Peyer's patch (tissue), 4 donors: ENCODE data around the gene SPON1. TPM values are rescaled to one million over a fixed set of nuclear protein-coding genes. Genes with fewer than 3 reads are reported as not detected.
"Not testable (repeated sequence)": the region's sequence is repeated elsewhere in the genome, so short reads cannot be mapped to it uniquely, and the experiment has no call there.

ENCODE experiments used
- DNase-seq, 3 donors: peaks; one replicate each; pipeline ENCODE4 v3.0.0-alpha.2; 2017 to 2019
- H3K27ac ChIP-seq, 4 donors: fragments of 200-600 bp; sonication (generic); one replicate each; pipeline ENCODE4 v1.5.1; 2016 to 2019
- H3K27me3 ChIP-seq, 2 donors: fragments of 200-600 bp; sonication (generic); one replicate each; pipeline ENCODE4 v1.5.1; 2019
- H3K36me3 ChIP-seq, 3 donors: fragments of 200-600 bp; sonication (generic); one replicate each; pipeline ENCODE4 v1.5.1; 2016 to 2019
- H3K4me1 ChIP-seq, 4 donors: fragments of 200-600 bp; sonication (generic); one replicate each; pipeline ENCODE4 v1.5.1; 2016 to 2019
- H3K4me3 ChIP-seq, 4 donors: fragments of 200-600 bp; sonication (generic); 1 replicate in 3 of 4; 2 replicates in 1 of 4; pipeline ENCODE4 v1.5.1; 2016 to 2019; ENCODE audit warnings: mild to moderate bottlenecking in 1 of 4
- H3K9me3 ChIP-seq, 4 donors: fragments of 200-600 bp; sonication (generic); one replicate each; pipeline ENCODE4 v1.5.1; 2016 to 2019; ENCODE audit warnings: mild to moderate bottlenecking in 1 of 4
- CTCF ChIP-seq, 6 experiments: fragments of 450-650 bp in 4 of 6; fragments of 200-600 bp in 2 of 6; sonication (generic) in 1 of 6; IDR thresholded peaks; one replicate each; pipeline ENCODE4 v1.5.1; 2017 to 2019; ENCODE audit warnings: antibody characterized with exemption in 6 of 6, mild to moderate bottlenecking in 3 of 6, moderate library complexity in 1 of 6
- POLR2A ChIP-seq, 2 donors: fragments of 450-650 bp; IDR thresholded peaks; one replicate each; pipeline ENCODE4 v1.5.1; 2017; ENCODE audit warnings: antibody characterized with exemption in 2 of 2, mild to moderate bottlenecking in 2 of 2, moderate library complexity in 2 of 2
- total RNA-seq, 4 donors: library from RNA; depleted of rRNA; stranded (reverse); fragments of >200 nt; gene quantifications; one replicate each; pipeline ENCODE4 v1.1.0, GENCODE V29; 2016

The SPON1 gene
- total RNA-seq, 4 donors from 2014 or later: 26.4 to 53.8 (median 48.3) TPM

DNA sequence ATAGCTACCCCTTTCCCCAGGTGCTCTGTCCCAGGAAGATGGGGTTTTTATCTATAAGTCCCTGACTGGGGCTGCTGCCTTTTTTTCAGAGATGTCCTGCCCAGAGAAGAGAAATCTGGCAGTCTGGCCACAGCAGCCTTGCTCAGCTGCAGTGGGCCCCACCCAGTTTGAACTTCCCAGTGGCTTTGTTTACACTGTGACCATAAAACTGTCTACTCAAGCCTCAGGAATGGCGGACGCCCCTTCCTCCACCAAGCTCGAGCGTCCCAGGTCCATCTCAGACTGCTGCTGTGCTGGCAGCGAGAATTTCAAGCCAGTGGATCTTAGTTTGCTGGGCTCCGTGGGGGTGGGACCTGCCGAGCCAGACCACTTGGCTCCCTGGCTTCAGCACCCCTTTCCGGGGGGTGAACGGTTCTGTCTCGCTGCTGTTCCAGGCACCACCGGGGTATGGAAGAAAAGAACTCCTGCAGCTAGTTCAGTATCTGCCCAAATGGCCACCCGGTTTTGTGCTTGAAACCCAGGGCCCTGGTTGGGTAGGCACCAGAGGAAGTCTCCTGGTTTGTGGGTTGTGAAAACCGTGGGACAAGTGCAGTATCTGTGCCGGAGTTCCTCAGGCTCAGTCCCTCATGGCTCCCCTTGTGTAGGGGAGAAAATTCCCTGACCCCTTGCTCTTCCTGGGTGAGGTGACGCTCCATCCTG is 29.8 kb downstream of the SPON1 start:
- DNase-seq: peak in 2 of 3 donors; percentile 78 to 80
- H3K36me3 ChIP-seq: not testable (repeated sequence)

GRCh38 chr11:13993096-13993765 is 30.7 kb downstream of the SPON1 start:
- TF ChIP-seq POLR2A (IDR thresholded peaks at IDR 0.05): peak in 1 of 2 donors; percentile 65
- TF ChIP-seq CTCF (IDR thresholded peaks at IDR 0.05): no peak
- H3K27ac ChIP-seq: peak overlapping the region in 3 of 4 donors; percentile 32 to 70 (median 70)
- peak in 2 of 3 donors; percentile 54 to 66 for DNase-seq

More for the DNA sequence above, 29.8 kb downstream of the SPON1 start:
- peak overlapping the region in 3 of 4 donors; percentile 32 to 70 (median 70) for H3K27ac ChIP-seq
- TF ChIP-seq POLR2A (IDR thresholded peaks at IDR 0.05): peak in 1 of 2 donors; percentile 41
- H3K9me3 ChIP-seq, H3K27me3 ChIP-seq: not testable (repeated sequence)
- peak overlapping the region in 2 of 4 donors; percentile 44 to 45 for H3K4me3 ChIP-seq
- peaks cover 0 to 14% (median 0%) of the 10 kb centered on the region in 4 donors for H3K4me1 ChIP-seq

DNA sequence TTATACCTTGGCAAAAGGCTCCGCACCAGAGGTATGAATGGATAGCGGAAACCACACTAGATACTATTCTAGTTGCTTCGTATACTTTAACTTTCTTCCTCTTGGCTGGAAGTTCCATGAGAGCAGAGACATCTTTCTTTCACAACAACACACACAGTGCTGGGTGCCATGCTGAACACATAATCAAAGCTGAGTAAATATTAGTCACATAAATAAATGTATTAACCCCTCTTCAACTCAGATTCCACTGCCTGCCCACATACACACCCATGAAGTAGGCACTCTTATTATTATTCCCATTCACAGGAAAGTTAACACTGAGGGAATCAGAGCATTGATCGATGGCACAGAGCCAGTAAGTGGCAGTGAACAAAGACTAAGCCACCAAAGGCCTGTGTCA is 35.4 kb downstream of the SPON1 start:
- no peaks in the 10 kb centered on the region for H3K27me3 ChIP-seq
- no peak overlapping the region for H3K27ac ChIP-seq
- H3K4me1 ChIP-seq: peaks cover 0 to 1% (median 0%) of the 10 kb centered on the region in 4 donors
- no peak overlapping the region for H3K4me3 ChIP-seq
- DNase-seq: no peak
- no peaks in the 10 kb centered on the region for H3K9me3 ChIP-seq
- H3K36me3 ChIP-seq: no peaks in the 10 kb centered on the region
- TF ChIP-seq CTCF (IDR thresholded peaks at IDR 0.05): no peak
- no peak for TF ChIP-seq POLR2A (IDR thresholded peaks at IDR 0.05)

More at GRCh38 chr11:13993096-13993765, 30.7 kb downstream of the SPON1 start:
- Histone ChIP-seq H3K9me3 (no peaks in the 10 kb centered on the region), H3K4me1 (peaks cover 0 to 14% (median 0%) of the 10 kb centered on the region in 4 donors), H3K27me3 (no peaks in the 10 kb centered on the region), H3K4me3 (peak overlapping the region in 2 of 4 donors; percentile 12 to 44), H3K36me3 (no peaks in the 10 kb centered on the region)

GRCh38 chr11:13999704-14000103 is 37.2 kb downstream of the SPON1 start:
- no peak for TF ChIP-seq CTCF (IDR thresholded peaks at IDR 0.05)
- no peak overlapping the region for H3K4me3 ChIP-seq
- no peaks in the 10 kb centered on the region for H3K27me3 ChIP-seq
- no peak overlapping the region for H3K27ac ChIP-seq
- no peak for DNase-seq
- H3K4me1 ChIP-seq: no peaks in the 10 kb centered on the region
- H3K9me3 ChIP-seq: no peaks in the 10 kb centered on the region
- H3K36me3 ChIP-seq: no peaks in the 10 kb centered on the region

DNA sequence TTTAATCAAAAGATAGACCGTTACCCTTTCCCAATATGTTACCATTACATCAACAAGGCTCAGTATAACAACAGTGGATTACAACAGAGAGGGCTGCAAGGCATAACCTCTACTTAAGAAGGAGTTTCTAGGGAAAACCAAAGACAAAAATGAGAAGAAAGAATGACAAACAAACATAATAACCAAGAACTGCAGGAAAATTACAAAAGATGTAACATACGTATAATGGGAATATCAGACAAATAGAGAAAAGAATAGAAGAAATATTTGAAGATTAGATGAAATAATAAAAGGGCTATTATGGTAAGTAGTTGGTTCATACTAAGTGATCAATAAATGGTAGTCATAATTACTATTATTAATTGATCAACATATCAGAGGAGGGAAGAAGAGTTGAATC is 39.1 kb downstream of the SPON1 start:
- H3K9me3 ChIP-seq: no peaks in the 10 kb centered on the region
- H3K27ac ChIP-seq: no peak overlapping the region
- TF ChIP-seq CTCF (IDR thresholded peaks at IDR 0.05): no peak
- TF ChIP-seq POLR2A (IDR thresholded peaks at IDR 0.05): no peak
- no peak overlapping the region for H3K4me3 ChIP-seq
- H3K36me3 ChIP-seq: no peaks in the 10 kb centered on the region
- no peaks in the 10 kb centered on the region for H3K4me1 ChIP-seq
- no peaks in the 10 kb centered on the region for H3K27me3 ChIP-seq
- DNase-seq: no peak

DNA sequence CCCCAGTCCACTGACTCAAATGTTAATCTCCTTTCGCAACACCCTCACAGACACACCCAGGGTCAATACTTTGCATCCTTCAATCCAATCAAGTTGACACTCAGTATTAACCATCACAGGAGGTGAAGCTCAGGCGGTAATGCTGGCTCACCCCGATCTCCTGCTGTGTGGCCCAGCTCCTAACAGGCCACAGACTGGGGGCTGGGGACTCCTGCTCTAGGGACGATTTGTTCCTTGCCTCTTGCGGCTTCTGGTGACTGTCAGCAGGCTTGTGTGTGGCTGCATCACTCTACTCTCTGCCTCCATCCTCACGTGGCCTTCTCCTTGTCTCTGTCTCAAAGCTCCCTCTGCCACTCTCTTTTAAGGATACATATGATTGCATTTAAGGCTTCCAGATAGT is 45.0 kb downstream of the SPON1 start:
- no peak overlapping the region for H3K27ac ChIP-seq
- DNase-seq: no peak
- no peaks in the 10 kb centered on the region for H3K27me3 ChIP-seq
- no peaks in the 10 kb centered on the region for H3K4me1 ChIP-seq
- no peaks in the 10 kb centered on the region for H3K36me3 ChIP-seq
- no peaks in the 10 kb centered on the region for H3K9me3 ChIP-seq
- TF ChIP-seq CTCF (IDR thresholded peaks at IDR 0.05) (no peak), POLR2A (IDR thresholded peaks at IDR 0.05) (no peak)
- H3K4me3 ChIP-seq: no peak overlapping the region
